Measurements from ENCODE around the gene PAPOLB. TPM values are rescaled to one million over a fixed set of nuclear protein-coding genes. Genes with fewer than 3 reads are reported as not detected.

The PAPOLB gene
- polyA plus RNA-seq, 3 donors = not detected

DNA sequence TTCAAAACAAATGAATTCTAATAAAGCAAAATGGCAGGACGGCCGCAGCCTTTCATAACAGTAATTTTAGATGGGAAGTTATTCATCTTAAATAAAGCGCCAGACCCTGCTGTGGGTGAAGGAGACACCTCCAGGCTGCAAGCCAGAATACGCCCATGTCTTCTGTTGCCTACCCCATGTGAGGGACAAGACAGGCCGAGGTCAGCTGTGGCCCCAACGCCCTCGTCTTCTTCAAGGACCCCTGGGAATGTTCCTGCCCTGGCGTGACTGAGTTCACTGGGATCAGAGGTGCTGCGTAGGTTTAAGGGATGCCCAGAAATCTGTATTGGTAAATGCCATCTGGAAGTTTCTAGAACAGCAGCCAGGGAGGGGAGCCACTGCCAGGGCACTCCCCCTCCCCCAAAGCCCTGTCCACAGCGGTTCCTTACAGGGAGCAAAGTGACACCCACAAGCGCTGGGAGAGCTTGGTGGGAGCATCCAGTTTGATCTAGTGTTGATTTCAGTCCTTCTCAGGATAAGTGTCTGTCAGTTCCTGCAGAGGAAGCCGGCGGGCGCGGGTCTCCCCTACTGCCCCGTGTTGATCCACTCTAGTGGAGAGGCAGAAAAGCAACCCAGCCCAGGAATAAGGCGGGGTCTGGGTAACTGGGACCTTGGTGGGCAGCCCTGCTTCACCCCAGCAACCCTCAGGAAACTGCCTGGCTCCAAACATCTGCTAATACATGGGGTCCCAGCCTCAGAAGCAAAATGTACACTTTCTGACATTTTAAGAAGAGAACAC is 20.6 kb downstream of the PAPOLB start:
- Histone ChIP-seq H3K27me3 (ENCODE audit: control insufficient read depth in 2 of 2, insufficient read depth in 2 of 2, low read length in 2 of 2) (peaks cover 0 to 3% of the 10 kb centered on the region in 2 donors), H3K27ac (ENCODE audit: low read depth in 1 of 2, low read length in 2 of 2) (no peak overlapping the region), H3K4me1 (ENCODE audit: control insufficient read depth in 1 of 2, insufficient read depth in 2 of 2, low read length in 2 of 2) (no peaks in the 10 kb centered on the region), H4K20me1 (ENCODE audit: insufficient read depth, low read length) (no peaks in the 10 kb centered on the region), H3K9ac (ENCODE audit: insufficient read depth, low read length, poor library complexity, severe bottlenecking) (no peak overlapping the region), H3K4me3 (replicated peaks in 1 of 3; ENCODE audit: low read depth in 2 of 3, low read length in 3 of 3) (no peak overlapping the region), H3K36me3 (replicated peaks in 1 of 2; ENCODE audit: control insufficient read depth in 1 of 2, insufficient read depth in 2 of 2, low read length in 2 of 2) (no peaks in the 10 kb centered on the region), H3K79me2 (ENCODE audit: insufficient read depth, low read length) (no peaks in the 10 kb centered on the region), H3K4me2 (replicated peaks; ENCODE audit: extremely low read depth, low read length, poor library complexity, severe bottlenecking) (no peak overlapping the region), H2AFZ (ENCODE audit: insufficient read depth, low read depth, low read length, poor library complexity, severe bottlenecking) (no peak overlapping the region), H3K9me3 (replicated peaks in 1 of 2; ENCODE audit: control insufficient read depth in 1 of 2, insufficient read depth in 1 of 2, low read length in 2 of 2) (no peaks in the 10 kb centered on the region)
- Mint-ChIP-seq H3K4me3 (no peak overlapping the region), H3K4me1 (peaks cover 7% of the 10 kb centered on the region), H3K9me3 (peaks cover 0 to 2% (median 0%) of the 10 kb centered on the region in 7 donors), H3K27me3 (ENCODE audit: low read depth in 3 of 3) (peaks cover 4 to 20% (median 7%) of the 10 kb centered on the region in 3 donors), H3K27ac (no peak overlapping the region), H3K36me3 (no peaks in the 10 kb centered on the region)
- TF ChIP-seq, protein P1, sequence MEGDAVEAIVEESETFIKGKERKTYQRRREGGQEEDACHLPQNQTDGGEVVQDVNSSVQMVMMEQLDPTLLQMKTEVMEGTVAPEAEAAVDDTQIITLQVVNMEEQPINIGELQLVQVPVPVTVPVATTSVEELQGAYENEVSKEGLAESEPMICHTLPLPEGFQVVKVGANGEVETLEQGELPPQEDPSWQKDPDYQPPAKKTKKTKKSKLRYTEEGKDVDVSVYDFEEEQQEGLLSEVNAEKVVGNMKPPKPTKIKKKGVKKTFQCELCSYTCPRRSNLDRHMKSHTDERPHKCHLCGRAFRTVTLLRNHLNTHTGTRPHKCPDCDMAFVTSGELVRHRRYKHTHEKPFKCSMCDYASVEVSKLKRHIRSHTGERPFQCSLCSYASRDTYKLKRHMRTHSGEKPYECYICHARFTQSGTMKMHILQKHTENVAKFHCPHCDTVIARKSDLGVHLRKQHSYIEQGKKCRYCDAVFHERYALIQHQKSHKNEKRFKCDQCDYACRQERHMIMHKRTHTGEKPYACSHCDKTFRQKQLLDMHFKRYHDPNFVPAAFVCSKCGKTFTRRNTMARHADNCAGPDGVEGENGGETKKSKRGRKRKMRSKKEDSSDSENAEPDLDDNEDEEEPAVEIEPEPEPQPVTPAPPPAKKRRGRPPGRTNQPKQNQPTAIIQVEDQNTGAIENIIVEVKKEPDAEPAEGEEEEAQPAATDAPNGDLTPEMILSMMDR (IDR thresholded peaks at IDR 0.05) = no peak
- intact Hi-C loops (cut with micrococcal nuclease) = no loop called here
- no peak for DNase-seq
- WGBS (ENCODE audit: insufficient coverage) = 86% methylated on average over 10 of the region's 17 CpGs

- H3K4me1 Mint-ChIP-seq = no peaks in the 10 kb centered on the region
- Histone ChIP-seq H3K79me2 (ENCODE audit: insufficient read depth, low read length) (no peaks in the 10 kb centered on the region), H3K4me3 (replicated peaks in 1 of 3; ENCODE audit: low read depth in 2 of 3, low read length in 3 of 3) (no peak overlapping the region), H2AFZ (ENCODE audit: insufficient read depth, low read depth, low read length, poor library complexity, severe bottlenecking) (no peak overlapping the region), H4K20me1 (ENCODE audit: insufficient read depth, low read length) (no peaks in the 10 kb centered on the region), H3K9ac (ENCODE audit: insufficient read depth, low read length, poor library complexity, severe bottlenecking) (no peak overlapping the region), H3K9me3 (replicated peaks in 1 of 2; ENCODE audit: control insufficient read depth in 1 of 2, insufficient read depth in 1 of 2, low read length in 2 of 2) (no peaks in the 10 kb centered on the region), H3K4me2 (replicated peaks; ENCODE audit: extremely low read depth, low read length, poor library complexity, severe bottlenecking) (no peak overlapping the region), H3K27me3 (ENCODE audit: control insufficient read depth in 2 of 2, insufficient read depth in 2 of 2, low read length in 2 of 2) (peaks cover 0 to 3% of the 10 kb centered on the region in 2 donors), H3K36me3 (replicated peaks in 1 of 2; ENCODE audit: control insufficient read depth in 1 of 2, insufficient read depth in 2 of 2, low read length in 2 of 2) (no peaks in the 10 kb centered on the region), H3K4me1 (ENCODE audit: control insufficient read depth in 1 of 2, insufficient read depth in 2 of 2, low read length in 2 of 2) (no peaks in the 10 kb centered on the region), H3K27ac (ENCODE audit: low read depth in 1 of 2, low read length in 2 of 2) (no peak overlapping the region)
- H3K27ac Mint-ChIP-seq = no peak overlapping the region
- no peak for DNase-seq
- no peaks in the 10 kb centered on the region for H3K36me3 Mint-ChIP-seq
- intact Hi-C loops (cut with micrococcal nuclease) = no loop called here
- H3K27me3 Mint-ChIP-seq (ENCODE audit: low read depth in 3 of 3) = peaks cover 0 to 9% (median 5%) of the 10 kb centered on the region in 3 donors
- no peak overlapping the region for H3K4me3 Mint-ChIP-seq
- WGBS (ENCODE audit: insufficient coverage) = 84% methylated on average over 14 of the region's 16 CpGs
- peaks cover 0 to 2% (median 0%) of the 10 kb centered on the region in 7 donors for H3K9me3 Mint-ChIP-seq
- TF ChIP-seq, protein P1 (IDR thresholded peaks at IDR 0.05) = no peak
Measured at GRCh38 chr7:4840079-4840501, 21.7 kb downstream of the PAPOLB start.
